Renal cortex interstitium (tissue), 15 donors: ENCODE data around the gene ANKRD34A. TPM values are rescaled to one million over a fixed set of nuclear protein-coding genes. Genes with fewer than 3 reads are reported as not detected.

Source experiments
- DNase-seq, 11 donors: peaks; one replicate each; pipeline ENCODE4 v3.0.0-alpha.2; 2013; ENCODE audit warnings: low read depth in 9 of 11, low spot score in 4 of 11; ENCODE audit errors: extremely low read depth in 1 of 11
- long read RNA-seq, 16 experiments: transcript quantifications; one replicate each; lab custom pipeline, GENCODE V29; 2026
- polyA plus RNA-seq, 3 donors: library from polyadenylated mRNA; unstranded; fragments of 120-200 nt; gene quantifications; one replicate each; pipeline ENCODE4 v1.2.1, GENCODE V29; 2013; ENCODE audit not compliant: insufficient read length in 3 of 3

Gene ANKRD34A
- polyA plus RNA-seq: 1 to 10 TPM in 1 of 3 donors, under 1 TPM in 2; 0.37 to 1.1 (median 0.42) TPM
- long read RNA-seq, donor 1: 0 reads
- long read RNA-seq, donor 2: 0 reads
- long read RNA-seq, donor 3, partial matches to known transcripts: 89 of 89 reads
- long read RNA-seq, donor 3, other reads (novel, unspliced or antisense): 0 of 89 reads
- long read RNA-seq, donor 4: 0 reads
- long read RNA-seq, donor 5: 0 reads
- long read RNA-seq, donor 6: 0 reads
- long read RNA-seq, donor 7, partial matches to known transcripts: 63 of 78 reads
- long read RNA-seq, donor 7, other reads (novel, unspliced or antisense): 15 of 78 reads
- long read RNA-seq, donor 8, partial matches to known transcripts: 100 of 112 reads
- long read RNA-seq, donor 8, other reads (novel, unspliced or antisense): 12 of 112 reads
- long read RNA-seq, donor 9: 0 reads
- long read RNA-seq, donor 10: 0 reads
- long read RNA-seq, donor 11: 0 reads
- long read RNA-seq, donor 12: 0 reads
- long read RNA-seq, donor 13: 0 reads
- long read RNA-seq, donor 14: 0 reads
- long read RNA-seq, donor 15, partial matches to known transcripts: 10 of 11 reads
- long read RNA-seq, donor 15, other reads (novel, unspliced or antisense): 0 of 11 reads
- long read RNA-seq, donor 16: 0 reads

- peak; percentile 87 to 97 (median 94) for DNase-seq
Measured at GRCh38 chr1:145964328-145965118, at the start of gene ANKRD34A, which contains the start of gene POLR3GL. Gene ANKRD34A (minus strand): TSS chr1:145964575. CDS start chr1:145961759, 2,816 bp downstream. Gene POLR3GL (plus strand): TSS chr1:145964690. CDS start chr1:145974866, 10,176 bp downstream.

- DNase-seq: no peak
Measured at GRCh38 chr1:146013559-146013922, 49.2 kb upstream of the ANKRD34A start.

- DNase-seq: peak in 3 of 11 donors; percentile 60 to 74 (median 62)
Measured at GRCh38 chr1:146012703-146013558, 48.6 kb upstream of the ANKRD34A start.

GRCh38 chr1:146010126-146010738 is 45.9 kb upstream of the ANKRD34A start:
- DNase-seq: no peak

- DNase-seq: no peak
Measured at GRCh38 chr1:146007489-146008133, 43.2 kb upstream of the ANKRD34A start.

GRCh38 chr1:146001709-146002108 is 37.3 kb upstream of the ANKRD34A start:
- DNase-seq: no peak

GRCh38 chr1:145999321-146000024 is 35.1 kb upstream of the ANKRD34A start:
- DNase-seq: no peak

- DNase-seq: no peak
Measured at GRCh38 chr1:145997718-145998023, 33.3 kb upstream of the ANKRD34A start.

GRCh38 chr1:145997016-145997717 is 32.8 kb upstream of the ANKRD34A start:
- no peak for DNase-seq

GRCh38 chr1:145996433-145997015 is 32.1 kb upstream of the ANKRD34A start, which contains the start of gene TXNIP:
Gene TXNIP (minus strand): TSS chr1:145996579. CDS start chr1:145996266, 313 bp downstream.
- DNase-seq: peak; percentile 95 to 99 (median 98)

- no peak for DNase-seq
Measured at GRCh38 chr1:145995964-145996432, 31.6 kb upstream of the ANKRD34A start.

GRCh38 chr1:145995148-145995881 is 30.9 kb upstream of the ANKRD34A start:
- no peak for DNase-seq

- DNase-seq: no peak
Measured at GRCh38 chr1:145994391-145995120, 30.2 kb upstream of the ANKRD34A start.

- DNase-seq: no peak
Measured at GRCh38 chr1:145993618-145994390, 29.4 kb upstream of the ANKRD34A start.
